NCI-H187 (cell line): Measurements from ENCODE around the gene ANO10.
A peak's percentile ranks its signal among the peaks of the same experiment; 100 is the strongest.
"Not testable (repeated sequence)": the region's sequence is repeated elsewhere in the genome, so short reads cannot be mapped to it uniquely, and the experiment has no call there.

Experiments
- DNase-seq, 2 experiments: peaks; one replicate each; lab custom pipeline; 2025; lab: John Stamatoyannopoulos, UW

The ANO10 gene

GRCh38 chr3:43580181-43580580 lies 41.6 kb downstream of the ANO10 start:
- DNase-seq = peak in 1 of 2 experiments; percentile 17

DNA sequence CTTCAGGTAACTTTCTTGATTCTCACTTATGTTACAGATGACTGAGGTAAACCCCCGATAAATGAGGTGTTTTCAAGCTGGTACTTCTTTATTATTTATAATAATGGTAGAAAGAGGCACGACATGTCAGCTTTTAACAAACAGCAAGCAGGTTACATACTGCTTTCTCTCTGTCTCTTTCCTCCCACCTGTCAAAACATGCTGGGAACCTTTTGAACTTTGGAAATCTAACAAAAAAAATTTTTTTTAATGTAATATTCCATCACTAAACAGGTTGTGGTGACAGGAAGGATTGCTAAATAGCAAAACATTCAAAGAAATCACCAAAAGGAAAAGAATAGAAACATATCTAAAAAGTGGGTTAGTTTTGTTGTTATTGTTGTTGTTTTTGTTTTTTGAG lies 48.2 kb downstream of the ANO10 start:
- no peak for DNase-seq

- not testable (repeated sequence) for DNase-seq
Measured at GRCh38 chr3:43565661-43566341, 56.0 kb downstream of the ANO10 start.

DNA sequence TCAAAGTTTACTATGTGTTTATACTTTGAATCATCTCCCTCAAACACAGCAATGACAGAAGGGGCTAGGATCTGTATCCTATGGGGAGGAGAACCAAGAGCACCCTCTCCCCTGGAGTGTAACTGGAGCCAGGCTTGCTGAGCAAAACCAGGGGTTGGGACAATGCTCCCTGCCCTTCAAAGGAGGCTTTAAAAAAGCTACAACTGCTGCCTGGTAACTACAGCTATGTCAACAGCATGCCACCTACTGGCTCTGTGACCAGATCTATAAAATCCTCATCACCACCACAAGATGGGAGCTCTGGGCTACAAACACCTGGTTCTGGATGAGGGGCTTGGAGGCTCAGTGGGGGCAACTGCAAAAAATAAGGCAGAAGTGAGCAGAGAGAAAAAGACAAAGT lies 61.9 kb downstream of the ANO10 start:
- DNase-seq = no peak

GRCh38 chr3:43558171-43558570 lies 63.6 kb downstream of the ANO10 start:
- no peak for DNase-seq

DNA sequence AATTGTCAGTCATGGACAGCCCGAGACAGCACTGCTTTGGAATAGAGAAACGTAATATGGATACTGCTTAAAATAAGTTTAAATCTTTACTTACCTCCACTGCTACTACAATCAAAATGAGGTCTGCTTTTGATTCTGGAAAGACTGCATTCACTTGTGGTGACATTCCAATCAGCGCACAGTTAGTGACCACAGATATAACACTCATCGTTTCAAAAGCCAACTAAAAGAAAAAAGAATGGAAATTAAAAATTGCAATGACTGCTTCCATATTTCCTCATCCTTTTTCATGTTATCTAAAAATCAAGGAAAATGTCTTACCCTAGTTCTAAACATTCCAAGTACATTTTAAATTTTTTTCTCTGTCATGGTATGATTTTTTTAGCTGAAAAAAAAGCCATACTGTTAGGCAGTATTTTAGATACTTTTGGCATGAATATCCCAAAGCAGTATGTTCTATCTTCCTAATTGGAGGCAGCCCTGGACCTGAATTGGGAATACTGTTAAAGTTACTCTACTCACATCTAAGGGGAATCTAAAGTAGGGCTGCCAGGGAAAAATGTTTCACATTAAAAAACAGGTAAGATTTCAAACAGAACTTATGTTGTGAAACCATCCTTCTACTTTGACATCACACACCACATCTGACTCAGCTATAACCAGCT lies 72.1 kb downstream of the ANO10 start:
- DNase-seq = no peak

- DNase-seq = peak in 1 of 2 experiments; percentile 8
Measured at GRCh38 chr3:43544277-43544676, 77.5 kb downstream of the ANO10 start.

DNA sequence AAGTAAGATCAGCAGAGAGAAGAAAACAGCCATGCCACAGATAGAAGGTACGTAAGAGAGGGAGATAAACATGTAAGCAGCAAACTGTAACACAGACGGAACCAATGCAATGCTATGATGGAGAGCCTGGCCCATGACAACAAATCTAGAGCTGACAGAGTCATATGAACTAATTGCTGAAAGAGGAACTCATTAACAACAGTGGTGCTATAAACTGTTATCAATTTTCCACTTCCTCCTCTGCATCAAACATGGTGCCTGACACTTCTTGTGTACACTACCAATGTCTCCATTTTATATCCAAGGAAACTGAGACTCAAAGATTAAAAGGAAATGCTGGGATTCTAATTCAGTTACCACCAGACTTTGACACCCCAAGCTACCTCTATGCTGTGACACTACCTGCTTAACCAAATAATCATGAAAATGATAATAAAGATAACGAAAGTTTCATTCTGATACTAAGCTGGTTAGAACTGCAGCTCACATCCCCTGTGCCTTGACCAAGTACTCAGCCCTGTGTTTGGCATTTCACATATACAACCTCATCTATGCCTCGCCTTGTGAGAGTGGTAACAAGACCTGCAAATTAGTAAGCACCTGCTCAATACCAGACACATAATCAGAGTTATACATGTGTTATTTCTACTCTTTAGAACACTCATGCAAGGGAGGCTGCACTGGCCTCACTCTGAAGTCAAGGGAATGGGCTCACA lies 79.3 kb downstream of the ANO10 start:
- no peak for DNase-seq

- DNase-seq = no peak
Measured at GRCh38 chr3:43540624-43541023, 81.2 kb downstream of the ANO10 start.

DNA sequence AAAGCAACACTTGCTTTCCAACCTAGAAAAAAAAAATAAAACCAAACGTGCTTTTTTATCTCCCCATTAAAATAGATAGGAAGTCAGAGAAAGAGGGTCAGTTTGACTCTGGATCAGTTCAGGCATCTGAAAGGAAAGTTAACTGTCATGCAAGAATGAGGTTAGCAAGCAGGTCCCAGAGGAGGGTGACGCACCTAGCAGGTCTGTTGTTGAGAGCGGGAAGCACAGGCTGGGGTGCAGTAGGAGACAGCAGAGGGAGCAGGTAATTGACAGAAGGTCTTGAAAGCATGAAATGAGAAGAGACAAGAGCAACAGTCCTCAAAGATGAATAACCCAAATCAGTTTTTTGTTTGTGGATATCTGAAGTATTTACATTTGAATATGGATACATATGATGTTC lies 82.5 kb downstream of the ANO10 start:
- DNase-seq = no peak

- no peak for DNase-seq
Measured at GRCh38 chr3:43537225-43537624, 84.6 kb downstream of the ANO10 start.

- no peak for DNase-seq
Measured at GRCh38 chr3:43534675-43535074, 87.1 kb downstream of the ANO10 start.

- DNase-seq = no peak
Measured at GRCh38 chr3:43533009-43533408, 88.8 kb downstream of the ANO10 start.

- no peak for DNase-seq
Measured at GRCh38 chr3:43531835-43532234, 90.0 kb downstream of the ANO10 start.

- no peak for DNase-seq
Measured at GRCh38 chr3:43528498-43529099, 93.2 kb downstream of the ANO10 start.

- DNase-seq = no peak
Measured at GRCh38 chr3:43526956-43527355, 94.9 kb downstream of the ANO10 start.

GRCh38 chr3:43525941-43526607 lies 95.7 kb downstream of the ANO10 start:
- no peak for DNase-seq

DNA sequence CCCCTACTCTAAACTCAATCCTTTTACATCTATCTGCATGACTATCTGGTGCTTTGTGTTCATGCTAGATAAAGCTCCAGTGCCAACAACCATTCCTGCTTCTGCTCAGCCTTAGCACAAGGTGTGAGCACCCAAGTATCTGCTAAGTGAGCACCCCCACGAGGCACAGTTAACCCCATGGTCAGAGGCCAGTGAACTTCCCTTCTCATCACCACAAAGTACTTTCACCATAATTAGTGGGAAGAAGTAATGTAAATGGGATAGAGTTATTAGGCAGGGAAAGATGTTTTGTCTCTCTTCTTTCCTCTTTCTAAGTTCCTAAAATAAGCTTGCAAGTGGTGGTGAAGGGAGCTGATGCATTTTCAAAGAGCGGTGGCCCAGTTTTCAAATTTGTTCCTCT lies 96.4 kb downstream of the ANO10 start:
- no peak for DNase-seq

DNA sequence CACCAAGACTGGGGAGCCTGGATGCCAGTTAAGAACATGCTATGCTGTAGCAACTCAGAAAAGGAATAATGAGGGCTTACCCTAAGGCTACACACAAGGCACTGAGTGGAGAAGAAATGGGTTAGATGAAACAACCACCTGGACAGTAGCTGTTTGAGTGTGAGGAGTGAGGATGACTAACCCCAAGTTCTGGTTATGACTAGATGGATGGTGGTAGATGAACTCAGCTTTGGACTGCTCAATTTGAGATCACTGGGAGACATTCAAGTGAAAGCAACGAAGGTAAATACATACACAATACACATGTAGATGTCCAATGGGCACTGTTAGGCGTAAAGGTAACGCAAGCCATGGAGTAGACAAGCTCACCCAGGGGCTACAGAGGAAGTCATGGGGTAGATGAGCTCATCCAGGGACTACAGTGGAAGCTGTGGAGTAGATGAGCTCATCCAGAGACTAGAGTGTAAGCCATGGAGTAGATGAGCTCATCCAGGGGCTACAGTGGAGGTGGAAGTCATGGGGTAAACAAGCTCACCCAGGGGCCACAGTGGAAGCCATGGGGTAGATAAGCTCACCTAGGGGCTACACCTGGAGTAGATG lies 98.3 kb downstream of the ANO10 start:
- DNase-seq = no peak

DNA sequence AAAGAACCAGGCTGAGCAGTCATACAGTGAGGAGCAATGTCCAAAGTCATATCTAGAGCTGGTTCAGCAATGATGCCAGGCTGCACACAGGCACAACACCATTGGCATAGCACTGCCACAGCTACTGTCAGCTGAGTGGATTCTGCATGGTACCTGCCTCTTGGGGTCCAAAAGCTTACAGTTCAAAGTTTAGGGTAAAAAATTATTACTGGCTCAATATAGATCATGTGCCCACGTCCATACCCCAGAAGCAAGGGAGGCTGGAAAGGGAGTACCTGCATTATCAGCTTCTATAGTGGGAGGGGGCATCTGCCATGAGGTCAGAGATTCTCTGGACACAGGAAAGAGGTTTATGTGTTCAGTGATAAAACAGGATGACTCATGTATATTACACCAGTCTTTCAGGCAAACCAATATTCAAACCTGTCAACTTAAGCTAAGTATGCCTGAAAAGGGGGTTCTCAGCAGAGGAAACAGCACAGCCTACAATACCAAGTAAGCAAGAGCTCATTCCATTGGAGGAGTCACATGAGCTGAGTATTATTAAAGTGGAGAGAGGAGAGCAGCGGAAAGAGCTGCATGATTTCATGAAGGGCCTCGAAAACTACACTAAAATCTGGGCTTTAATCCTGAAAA lies 99.0 kb downstream of the ANO10 start:
- DNase-seq = no peak

DNA sequence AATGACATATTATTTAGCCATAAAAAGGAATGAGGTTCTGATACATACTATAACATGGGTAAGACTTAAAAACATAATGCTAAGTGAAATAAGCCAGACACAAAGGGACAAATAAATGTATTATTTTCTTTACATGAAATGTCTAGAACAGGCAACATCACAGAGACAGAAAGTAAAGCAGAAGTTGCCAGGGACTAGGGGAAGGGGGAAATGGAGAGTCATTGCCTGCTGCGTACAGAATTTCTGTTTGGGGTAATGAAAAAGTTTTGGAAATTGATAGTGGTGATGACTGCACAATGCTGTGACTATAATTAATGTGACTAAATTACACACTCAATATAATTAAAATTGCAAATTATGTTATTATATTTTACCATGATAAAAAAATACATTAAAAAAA lies 99.9 kb downstream of the ANO10 start:
- no peak for DNase-seq
